Nephron progenitor cell (in vitro differentiated cells): Measurements from ENCODE around the gene RBM3.

Source experiments
- DNase-seq: peaks from one replicate; pipeline ENCODE4 v3.0.0; 2021
- H3K27ac Mint-ChIP-seq: 2 replicates; pipeline ENCODE4 v1.8.0; 2021; ENCODE audit warnings: mild to moderate bottlenecking, moderate library complexity, mixed read lengths
- H3K27me3 Mint-ChIP-seq: 2 replicates; pipeline ENCODE4 v1.8.0; 2021; ENCODE audit warnings: mild to moderate bottlenecking, low read depth, mixed read lengths; ENCODE audit not compliant: poor library complexity
- H3K36me3 Mint-ChIP-seq: 2 replicates; pipeline ENCODE4 v1.8.0; 2021; ENCODE audit warnings: low read depth, mixed read lengths
- H3K4me1 Mint-ChIP-seq: 2 replicates; pipeline ENCODE4 v1.8.0; 2021; ENCODE audit warnings: mixed read lengths
- H3K4me3 Mint-ChIP-seq: 2 replicates; pipeline ENCODE4 v1.8.0; 2021; ENCODE audit warnings: mild to moderate bottlenecking, moderate library complexity, mixed read lengths
- H3K9me3 Mint-ChIP-seq: 2 replicates; pipeline ENCODE4 v1.8.0; 2021; ENCODE audit warnings: mild to moderate bottlenecking, moderate library complexity, mixed read lengths
- CTCF ChIP-seq: fragments of 200-600 bp; sonication (generic); IDR thresholded peaks from 2 replicates; pipeline ENCODE4 v1.5.0; 2021; ENCODE audit warnings: antibody characterized with exemption

RBM3 gene

GRCh38 chrX:48600226-48600625 is 25.9 kb downstream of the RBM3 start:
- H3K36me3 Mint-ChIP-seq, result peaks cover 20% of the 10 kb centered on the region
- no peak for TF ChIP-seq CTCF
- H3K27ac Mint-ChIP-seq, result no peak overlapping the region
- H3K9me3 Mint-ChIP-seq, result peaks cover 60% of the 10 kb centered on the region
- DNase-seq, result no peak
- peaks cover 6% of the 10 kb centered on the region for H3K27me3 Mint-ChIP-seq
- H3K4me3 Mint-ChIP-seq, result no peak overlapping the region
- H3K4me1 Mint-ChIP-seq, result peaks cover 13% of the 10 kb centered on the region

- Mint-ChIP-seq H3K4me1 (peaks cover 15% of the 10 kb centered on the region), H3K27me3 (peaks cover 6% of the 10 kb centered on the region), H3K9me3 (peaks cover 63% of the 10 kb centered on the region), H3K27ac (no peak overlapping the region), H3K36me3 (peaks cover 23% of the 10 kb centered on the region), H3K4me3 (no peak overlapping the region)
- no peak for TF ChIP-seq CTCF
- DNase-seq, result no peak
Observed at GRCh38 chrX:48601741-48602394, 27.6 kb downstream of the RBM3 start.

GRCh38 chrX:48604701-48605100 is 30.4 kb downstream of the RBM3 start:
- peaks cover 3% of the 10 kb centered on the region for H3K27me3 Mint-ChIP-seq
- no peak overlapping the region for H3K4me3 Mint-ChIP-seq
- peaks cover 5% of the 10 kb centered on the region for H3K4me1 Mint-ChIP-seq
- TF ChIP-seq CTCF, result no peak
- H3K36me3 Mint-ChIP-seq, result peaks cover 23% of the 10 kb centered on the region
- no peak overlapping the region for H3K27ac Mint-ChIP-seq
- no peak for DNase-seq
- H3K9me3 Mint-ChIP-seq, result peaks cover 54% of the 10 kb centered on the region

- peaks cover 5% of the 10 kb centered on the region for H3K4me1 Mint-ChIP-seq
- peaks cover 60% of the 10 kb centered on the region for H3K9me3 Mint-ChIP-seq
- H3K27ac Mint-ChIP-seq, result no peak overlapping the region
- peaks cover 23% of the 10 kb centered on the region for H3K36me3 Mint-ChIP-seq
- no peak for DNase-seq
- no peak overlapping the region for H3K4me3 Mint-ChIP-seq
- peaks cover 3% of the 10 kb centered on the region for H3K27me3 Mint-ChIP-seq
- no peak for TF ChIP-seq CTCF
Observed at GRCh38 chrX:48606091-48606490, 31.8 kb downstream of the RBM3 start.

- no peak for DNase-seq
- H3K4me1 Mint-ChIP-seq, result peaks cover 4% of the 10 kb centered on the region
- peaks cover 66% of the 10 kb centered on the region for H3K9me3 Mint-ChIP-seq
- peaks cover 3% of the 10 kb centered on the region for H3K27me3 Mint-ChIP-seq
- TF ChIP-seq CTCF, result no peak
- no peak overlapping the region for H3K4me3 Mint-ChIP-seq
- no peak overlapping the region for H3K27ac Mint-ChIP-seq
- H3K36me3 Mint-ChIP-seq, result no peaks in the 10 kb centered on the region
Observed at GRCh38 chrX:48611703-48612102, 37.4 kb downstream of the RBM3 start.

GRCh38 chrX:48613502-48614160 is 39.3 kb downstream of the RBM3 start:
- Mint-ChIP-seq H3K4me1 (no peaks in the 10 kb centered on the region), H3K27ac (no peak overlapping the region)

More at GRCh38 chrX:48613502-48614160, 39.3 kb downstream of the RBM3 start:
- H3K36me3 Mint-ChIP-seq, result no peaks in the 10 kb centered on the region
- H3K27me3 Mint-ChIP-seq, result peaks cover 3% of the 10 kb centered on the region
- H3K4me3 Mint-ChIP-seq, result no peak overlapping the region
- no peak for DNase-seq
- H3K9me3 Mint-ChIP-seq, result peaks cover 68% of the 10 kb centered on the region
- TF ChIP-seq CTCF, result no peak
